ENCODE data around the gene KHDC3L. TPM values are rescaled to one million over a fixed set of nuclear protein-coding genes. Genes with fewer than 3 reads are reported as not detected.

KHDC3L gene
- total RNA-seq, 1 experiment from 2014 or later = 0.22 TPM

GRCh38 chr6:73341335-73341734 is 21.1 kb upstream of the KHDC3L start:
- Histone ChIP-seq H4K5ac (ENCODE audit: insufficient read length, low read depth, low read length) (no peak overlapping the region), H2AFZ (ENCODE audit: low read length) (no peak overlapping the region), H4K8ac (replicated peaks; ENCODE audit: insufficient read length, low read depth, low read length) (no peak overlapping the region), H4K91ac (ENCODE audit: insufficient read length, low read depth, low read length) (no peak overlapping the region), H2BK15ac (ENCODE audit: low read depth, low read length) (no peak overlapping the region), H3K23me2 (ENCODE audit: insufficient read length, low read depth, low read length, poor library complexity, severe bottlenecking) (no peaks in the 10 kb centered on the region), H2BK20ac (ENCODE audit: low read depth, low read length, poor library complexity, severe bottlenecking) (no peak overlapping the region), H3K4ac (ENCODE audit: low read depth, low read length) (no peak overlapping the region), H3K79me2 (ENCODE audit: insufficient read depth, low read length) (no peaks in the 10 kb centered on the region), H3K27ac (ENCODE audit: insufficient read length, low read depth, low read length) (no peak overlapping the region), H3K79me1 (ENCODE audit: insufficient read depth, low read depth, low read length, poor library complexity, severe bottlenecking) (no peaks in the 10 kb centered on the region), H3K9me3 (ENCODE audit: control insufficient read depth, low read depth, low read length) (no peaks in the 10 kb centered on the region), H3K23ac (ENCODE audit: insufficient read length, low read depth, low read length) (no peak overlapping the region), H3K4me1 (ENCODE audit: insufficient read depth, low read length) (no peaks in the 10 kb centered on the region), H2BK120ac (ENCODE audit: low read depth, low read length, poor library complexity, severe bottlenecking) (no peak overlapping the region), H3T11ph (ENCODE audit: low read length) (no peak overlapping the region), H2BK12ac (ENCODE audit: insufficient read length, low read depth, low read length) (no peak overlapping the region), H3K4me2 (ENCODE audit: insufficient read depth, insufficient read length, low read length) (no peak overlapping the region), H2AK5ac (ENCODE audit: insufficient read length, low read length) (no peak overlapping the region), H3K27me3 (ENCODE audit: insufficient read depth, low read length) (no peaks in the 10 kb centered on the region), H3K56ac (ENCODE audit: insufficient read length, low read depth, low read length) (no peak overlapping the region), H3K18ac (ENCODE audit: insufficient read length, low read depth, low read length) (no peak overlapping the region), H3K14ac (ENCODE audit: insufficient read depth, low read length) (no peak overlapping the region), H3K9ac (ENCODE audit: extremely low read depth, insufficient read length, low read length) (no peak overlapping the region), H4K20me1 (ENCODE audit: control insufficient read depth, insufficient read depth, insufficient read length) (no peaks in the 10 kb centered on the region), H2BK5ac (ENCODE audit: insufficient read length, low read length) (no peak overlapping the region)
- Mint-ChIP-seq H3K4me3 (no peak overlapping the region), H3K27me3 (ENCODE audit: low read depth) (no peaks in the 10 kb centered on the region; the same call in 1 of the 2 replicates), H3K36me3 (ENCODE audit: insufficient read depth in 1 of 3, low read depth in 3 of 3) (no peaks in the 10 kb centered on the region), H3K4me1 (peaks cover 12 to 17% of the 10 kb centered on the region in 2 experiments), H3K9me3 (no peaks in the 10 kb centered on the region), H3K27ac (no peak overlapping the region)
- WGBS (ENCODE audit: extremely low coverage, insufficient read length, low lambda C conversion rate) = no CpG with 5 or more reads among the region's 1 CpG
- TF ChIP-seq CTCF (conservative IDR thresholded peaks at IDR 0.05) = no peak
- DNase-seq = no peak
